SW480 (cell line): ENCODE data around the gene TAS2R41.
"Not testable (repeated sequence)": the region's sequence is repeated elsewhere in the genome, so short reads cannot be mapped to it uniquely, and the experiment has no call there.

ENCODE experiments used
- DNase-seq: peaks from one replicate; pipeline ENCODE4 v3.0.0-alpha.2; 2016; ENCODE audit warnings: low spot score

The TAS2R41 gene

GRCh38 chr7:143518941-143519340 is 41.3 kb downstream of the TAS2R41 start:
- DNase-seq: no peak

- DNase-seq: no peak
Observed at GRCh38 chr7:143519411-143520131, 41.9 kb downstream of the TAS2R41 start.

GRCh38 chr7:143522309-143522916 is 44.7 kb downstream of the TAS2R41 start:
- not testable (repeated sequence) for DNase-seq
